Endothelial cell of umbilical vein (primary cell): ENCODE results near the gene LYRM1.

ENCODE experiments used
- CTCF ChIP-seq, 2 donors: IDR thresholded peaks; 1 replicate in 1 of 2; 2 replicates in 1 of 2; pipeline ENCODE4 v1.5.1; 2011; ENCODE audit warnings: low read length in 2 of 2, mild to moderate bottlenecking in 2 of 2, moderate library complexity in 2 of 2, control low read depth in 1 of 2, inconsistent platforms in 1 of 2, low read depth in 1 of 2; ENCODE audit not compliant: insufficient read depth in 1 of 2; ENCODE audit errors: extremely low read depth in 1 of 2
- EZH2 ChIP-seq: IDR thresholded peaks from 2 replicates; pipeline ENCODE4 v1.6.1; 2012; ENCODE audit warnings: borderline replicate concordance, low read depth, mild to moderate bottlenecking, moderate library complexity, low read length, inconsistent platforms; ENCODE audit not compliant: severe bottlenecking
- FOS ChIP-seq: IDR thresholded peaks from 2 replicates; pipeline ENCODE4 v1.6.1; 2011; ENCODE audit warnings: mild to moderate bottlenecking, low read length, moderate library complexity, borderline replicate concordance; ENCODE audit not compliant: insufficient read depth
- GATA2 ChIP-seq: IDR thresholded peaks from 2 replicates; pipeline ENCODE4 v1.7.0; 2011; ENCODE audit warnings: low read depth, mild to moderate bottlenecking, moderate library complexity, mixed read lengths, low read length; ENCODE audit not compliant: insufficient read length, insufficient read depth
- JUN ChIP-seq: IDR thresholded peaks from 2 replicates; pipeline ENCODE4 v1.6.1; 2011; ENCODE audit warnings: borderline replicate concordance, low read depth; ENCODE audit not compliant: insufficient read length, insufficient read depth
- MAX ChIP-seq: IDR thresholded peaks from 2 replicates; pipeline ENCODE4 v1.6.1; 2011; ENCODE audit not compliant: insufficient read depth, insufficient read length
- MYC ChIP-seq: IDR thresholded peaks from one replicate; pipeline ENCODE4 v1.6.1; 2011; ENCODE audit warnings: mild to moderate bottlenecking, low read depth, low read length
- POLR2A ChIP-seq: IDR thresholded peaks from 2 replicates; pipeline ENCODE4 v1.6.1; 2012; ENCODE audit warnings: low read depth, mild to moderate bottlenecking, control low read depth, low read length
- POLR2AphosphoS5 ChIP-seq: IDR thresholded peaks from 2 replicates; pipeline ENCODE4 v1.6.1; 2012; ENCODE audit warnings: low read depth, mild to moderate bottlenecking, control low read depth, low read length, moderate library complexity; ENCODE audit not compliant: insufficient read depth

- TF ChIP-seq CTCF (IDR thresholded peaks at IDR 0.05; ENCODE audit: extremely low read depth in 1 of 2, insufficient read depth in 1 of 2, low read depth in 1 of 2, low read length in 2 of 2) = no peak
- TF ChIP-seq JUN = no peak
- TF ChIP-seq EZH2 = no peak
- no peak for TF ChIP-seq POLR2AphosphoS5
- TF ChIP-seq POLR2A = no peak
- no peak for TF ChIP-seq MYC
- no peak for TF ChIP-seq MAX
- no peak for TF ChIP-seq GATA2
- TF ChIP-seq FOS = no peak
Measured at GRCh38 chr16:20887207-20887606, 13.4 kb upstream of the LYRM1 start.
